ENCODE data around the gene DPYD.

Gene DPYD

GRCh38 chr1:97674517-97674916, 246.3 kb downstream of the DPYD start:
- no peaks in the 10 kb centered on the region for H3K9me3 ChIP-seq (ENCODE audit: control insufficient read depth, insufficient read depth, low read length)
- H3K27me3 ChIP-seq (ENCODE audit: control insufficient read depth, insufficient read depth, low read length): no peaks in the 10 kb centered on the region
- H3K36me3 ChIP-seq (ENCODE audit: control insufficient read depth, insufficient read depth, low read length): no peaks in the 10 kb centered on the region
- H3K4me3 ChIP-seq (ENCODE audit: low read depth, low read length): no peak overlapping the region
- H3K9ac ChIP-seq (ENCODE audit: low read depth, low read length): no peak overlapping the region
- no peaks in the 10 kb centered on the region for H3K4me1 ChIP-seq (ENCODE audit: control insufficient read depth, insufficient read depth, low read length)

GRCh38 chr1:97668945-97669344, 251.9 kb downstream of the DPYD start:
- no peaks in the 10 kb centered on the region for H3K9me3 ChIP-seq (ENCODE audit: control insufficient read depth, insufficient read depth, low read length)
- no peaks in the 10 kb centered on the region for H3K4me1 ChIP-seq (ENCODE audit: control insufficient read depth, insufficient read depth, low read length)
- no peak overlapping the region for H3K9ac ChIP-seq (ENCODE audit: low read depth, low read length)
- H3K27me3 ChIP-seq (ENCODE audit: control insufficient read depth, insufficient read depth, low read length): no peaks in the 10 kb centered on the region
- no peak overlapping the region for H3K4me3 ChIP-seq (ENCODE audit: low read depth, low read length)
- H3K36me3 ChIP-seq (ENCODE audit: control insufficient read depth, insufficient read depth, low read length): no peaks in the 10 kb centered on the region

- no peaks in the 10 kb centered on the region for H3K36me3 ChIP-seq (ENCODE audit: control insufficient read depth, insufficient read depth, low read length)
- no peaks in the 10 kb centered on the region for H3K4me1 ChIP-seq (ENCODE audit: control insufficient read depth, insufficient read depth, low read length)
- H3K9ac ChIP-seq (ENCODE audit: low read depth, low read length): no peak overlapping the region
- H3K4me3 ChIP-seq (ENCODE audit: low read depth, low read length): no peak overlapping the region
- no peaks in the 10 kb centered on the region for H3K9me3 ChIP-seq (ENCODE audit: control insufficient read depth, insufficient read depth, low read length)
- no peaks in the 10 kb centered on the region for H3K27me3 ChIP-seq (ENCODE audit: control insufficient read depth, insufficient read depth, low read length)
Observed at GRCh38 chr1:97660431-97661105, 260.3 kb downstream of the DPYD start.

- no peaks in the 10 kb centered on the region for H3K4me1 ChIP-seq (ENCODE audit: control insufficient read depth, insufficient read depth, low read length)
- no peak overlapping the region for H3K4me3 ChIP-seq (ENCODE audit: low read depth, low read length)
- H3K27me3 ChIP-seq (ENCODE audit: control insufficient read depth, insufficient read depth, low read length): no peaks in the 10 kb centered on the region
- H3K9me3 ChIP-seq (ENCODE audit: control insufficient read depth, insufficient read depth, low read length): no peaks in the 10 kb centered on the region
- no peaks in the 10 kb centered on the region for H3K36me3 ChIP-seq (ENCODE audit: control insufficient read depth, insufficient read depth, low read length)
- H3K9ac ChIP-seq (ENCODE audit: low read depth, low read length): no peak overlapping the region
Observed at GRCh38 chr1:97654876-97655585, 265.8 kb downstream of the DPYD start.

- Histone ChIP-seq H3K4me1 (ENCODE audit: control insufficient read depth, insufficient read depth, low read length) (no peaks in the 10 kb centered on the region), H3K27me3 (ENCODE audit: control insufficient read depth, insufficient read depth, low read length) (no peaks in the 10 kb centered on the region), H3K9ac (ENCODE audit: low read depth, low read length) (no peak overlapping the region), H3K36me3 (ENCODE audit: control insufficient read depth, insufficient read depth, low read length) (no peaks in the 10 kb centered on the region), H3K9me3 (ENCODE audit: control insufficient read depth, insufficient read depth, low read length) (no peaks in the 10 kb centered on the region), H3K4me3 (ENCODE audit: low read depth, low read length) (no peak overlapping the region)
Observed at GRCh38 chr1:97651250-97651649, 269.6 kb downstream of the DPYD start.

GRCh38 chr1:97649591-97649990, 271.2 kb downstream of the DPYD start:
- H3K27me3 ChIP-seq (ENCODE audit: control insufficient read depth, insufficient read depth, low read length): no peaks in the 10 kb centered on the region
- H3K9ac ChIP-seq (ENCODE audit: low read depth, low read length): no peak overlapping the region
- H3K36me3 ChIP-seq (ENCODE audit: control insufficient read depth, insufficient read depth, low read length): no peaks in the 10 kb centered on the region
- no peaks in the 10 kb centered on the region for H3K9me3 ChIP-seq (ENCODE audit: control insufficient read depth, insufficient read depth, low read length)
- no peak overlapping the region for H3K4me3 ChIP-seq (ENCODE audit: low read depth, low read length)
- H3K4me1 ChIP-seq (ENCODE audit: control insufficient read depth, insufficient read depth, low read length): no peaks in the 10 kb centered on the region

GRCh38 chr1:97647776-97648175, 273.1 kb downstream of the DPYD start:
- no peak overlapping the region for H3K4me3 ChIP-seq (ENCODE audit: low read depth, low read length)
- no peaks in the 10 kb centered on the region for H3K4me1 ChIP-seq (ENCODE audit: control insufficient read depth, insufficient read depth, low read length)
- no peak overlapping the region for H3K9ac ChIP-seq (ENCODE audit: low read depth, low read length)
- H3K36me3 ChIP-seq (ENCODE audit: control insufficient read depth, insufficient read depth, low read length): no peaks in the 10 kb centered on the region
- no peaks in the 10 kb centered on the region for H3K27me3 ChIP-seq (ENCODE audit: control insufficient read depth, insufficient read depth, low read length)
- no peaks in the 10 kb centered on the region for H3K9me3 ChIP-seq (ENCODE audit: control insufficient read depth, insufficient read depth, low read length)

GRCh38 chr1:97646071-97646470, 274.8 kb downstream of the DPYD start:
- H3K27me3 ChIP-seq (ENCODE audit: control insufficient read depth, insufficient read depth, low read length): no peaks in the 10 kb centered on the region
- H3K4me3 ChIP-seq (ENCODE audit: low read depth, low read length): no peak overlapping the region
- H3K4me1 ChIP-seq (ENCODE audit: control insufficient read depth, insufficient read depth, low read length): no peaks in the 10 kb centered on the region
- no peaks in the 10 kb centered on the region for H3K9me3 ChIP-seq (ENCODE audit: control insufficient read depth, insufficient read depth, low read length)
- H3K9ac ChIP-seq (ENCODE audit: low read depth, low read length): no peak overlapping the region
- no peaks in the 10 kb centered on the region for H3K36me3 ChIP-seq (ENCODE audit: control insufficient read depth, insufficient read depth, low read length)

- Histone ChIP-seq H3K9ac (ENCODE audit: low read depth, low read length) (no peak overlapping the region), H3K4me1 (ENCODE audit: control insufficient read depth, insufficient read depth, low read length) (no peaks in the 10 kb centered on the region), H3K9me3 (ENCODE audit: control insufficient read depth, insufficient read depth, low read length) (no peaks in the 10 kb centered on the region), H3K36me3 (ENCODE audit: control insufficient read depth, insufficient read depth, low read length) (no peaks in the 10 kb centered on the region), H3K4me3 (ENCODE audit: low read depth, low read length) (no peak overlapping the region), H3K27me3 (ENCODE audit: control insufficient read depth, insufficient read depth, low read length) (no peaks in the 10 kb centered on the region)
Observed at GRCh38 chr1:97640677-97641076, 280.2 kb downstream of the DPYD start.

- Histone ChIP-seq H3K36me3 (ENCODE audit: control insufficient read depth, insufficient read depth, low read length) (no peaks in the 10 kb centered on the region), H3K9ac (ENCODE audit: low read depth, low read length) (no peak overlapping the region), H3K4me1 (ENCODE audit: control insufficient read depth, insufficient read depth, low read length) (no peaks in the 10 kb centered on the region), H3K9me3 (ENCODE audit: control insufficient read depth, insufficient read depth, low read length) (no peaks in the 10 kb centered on the region), H3K4me3 (ENCODE audit: low read depth, low read length) (no peak overlapping the region), H3K27me3 (ENCODE audit: control insufficient read depth, insufficient read depth, low read length) (no peaks in the 10 kb centered on the region)
Observed at GRCh38 chr1:97636941-97637340, 283.9 kb downstream of the DPYD start.

GRCh38 chr1:97634758-97635157, 286.1 kb downstream of the DPYD start:
- Histone ChIP-seq H3K4me3 (ENCODE audit: low read depth, low read length) (no peak overlapping the region), H3K27me3 (ENCODE audit: control insufficient read depth, insufficient read depth, low read length) (no peaks in the 10 kb centered on the region), H3K36me3 (ENCODE audit: control insufficient read depth, insufficient read depth, low read length) (no peaks in the 10 kb centered on the region), H3K4me1 (ENCODE audit: control insufficient read depth, insufficient read depth, low read length) (no peaks in the 10 kb centered on the region), H3K9me3 (ENCODE audit: control insufficient read depth, insufficient read depth, low read length) (no peaks in the 10 kb centered on the region), H3K9ac (ENCODE audit: low read depth, low read length) (no peak overlapping the region)

- Histone ChIP-seq H3K27me3 (ENCODE audit: control insufficient read depth, insufficient read depth, low read length) (no peaks in the 10 kb centered on the region), H3K4me1 (ENCODE audit: control insufficient read depth, insufficient read depth, low read length) (no peaks in the 10 kb centered on the region), H3K36me3 (ENCODE audit: control insufficient read depth, insufficient read depth, low read length) (no peaks in the 10 kb centered on the region), H3K4me3 (ENCODE audit: low read depth, low read length) (no peak overlapping the region), H3K9ac (ENCODE audit: low read depth, low read length) (no peak overlapping the region), H3K9me3 (ENCODE audit: control insufficient read depth, insufficient read depth, low read length) (no peaks in the 10 kb centered on the region)
Observed at GRCh38 chr1:97632776-97633175, 288.1 kb downstream of the DPYD start.

Data from iPS-15b (cell line).